Ascending aorta (tissue), 2 donors: ENCODE measurements around the gene NDFIP2. TPM values are rescaled to one million over a fixed set of nuclear protein-coding genes. Genes with fewer than 3 reads are reported as not detected.

ENCODE experiments used
- DNase-seq, 2 donors: peaks; one replicate each; pipeline ENCODE4 v3.0.0-alpha.2; 2019; ENCODE audit warnings: low spot score in 2 of 2
- H3K27ac ChIP-seq, 2 donors: fragments of 200-600 bp; sonication (generic); one replicate each; pipeline ENCODE4 v1.5.1; 2016 to 2017; ENCODE audit warnings: mild to moderate bottlenecking in 1 of 2
- H3K27me3 ChIP-seq: fragments of 200-600 bp; sonication (generic); one replicate; pipeline ENCODE4 v1.5.1; 2017
- H3K36me3 ChIP-seq, 2 donors: fragments of 200-600 bp; sonication (generic); one replicate each; pipeline ENCODE4 v1.5.1; 2016
- H3K4me1 ChIP-seq, 2 donors: fragments of 200-600 bp; sonication (generic); one replicate each; pipeline ENCODE4 v1.5.1; 2016 to 2017; ENCODE audit warnings: mild to moderate bottlenecking in 1 of 2
- H3K4me3 ChIP-seq, 2 donors: fragments of 200-600 bp; sonication (generic); one replicate each; pipeline ENCODE4 v1.5.1; 2016 to 2017; ENCODE audit warnings: mild to moderate bottlenecking in 1 of 2
- H3K9me3 ChIP-seq, 2 donors: fragments of 200-600 bp; sonication (generic); one replicate each; pipeline ENCODE4 v1.5.1; 2016
- CTCF ChIP-seq, 3 experiments: fragments of 200-600 bp in 2 of 3; fragments of 450-650 bp in 1 of 3; sonication (generic) in 2 of 3; IDR thresholded peaks; one replicate each; pipeline ENCODE4 v1.5.1; 2016 to 2019; ENCODE audit warnings: antibody characterized with exemption in 3 of 3, mild to moderate bottlenecking in 1 of 3, moderate library complexity in 1 of 3
- intact Hi-C: fragments of 100-400 bp; cut with DNase I; formaldehyde crosslinking; loops from one replicate; pipeline ENCODE4 v1.15.1; 2023
- total RNA-seq: library from RNA; depleted of rRNA; stranded (reverse); fragments of >200 nt; gene quantifications from one replicate; pipeline ENCODE4 v1.1.0, GENCODE V29; 2016

Gene NDFIP2
- total RNA-seq, 1 donor from 2014 or later, result 16.6 TPM

- Histone ChIP-seq H3K4me3 (no peak overlapping the region), H3K36me3 (no peaks in the 10 kb centered on the region), H3K27ac (no peak overlapping the region), H3K27me3 (no peaks in the 10 kb centered on the region), H3K4me1 (no peaks in the 10 kb centered on the region), H3K9me3 (no peaks in the 10 kb centered on the region)
- no peak for DNase-seq
- TF ChIP-seq CTCF (IDR thresholded peaks at IDR 0.05), result no peak
- intact Hi-C loops, result no loop called here
Measured at GRCh38 chr13:79439275-79439674, 41.7 kb upstream of the NDFIP2 start.

- Histone ChIP-seq H3K36me3 (no peaks in the 10 kb centered on the region), H3K27me3 (no peaks in the 10 kb centered on the region), H3K9me3 (no peaks in the 10 kb centered on the region), H3K27ac (no peak overlapping the region), H3K4me3 (no peak overlapping the region), H3K4me1 (no peaks in the 10 kb centered on the region)
- no peak for TF ChIP-seq CTCF (IDR thresholded peaks at IDR 0.05)
- intact Hi-C loops, result no loop called here
- DNase-seq, result no peak
Measured at GRCh38 chr13:79440958-79441528, 39.9 kb upstream of the NDFIP2 start.

- Histone ChIP-seq H3K36me3 (no peaks in the 10 kb centered on the region), H3K9me3 (no peaks in the 10 kb centered on the region), H3K4me3 (no peak overlapping the region), H3K27me3 (no peaks in the 10 kb centered on the region), H3K4me1 (no peaks in the 10 kb centered on the region), H3K27ac (no peak overlapping the region)
- intact Hi-C loops, result no loop called here
- TF ChIP-seq CTCF (IDR thresholded peaks at IDR 0.05), result no peak
- DNase-seq, result no peak
Measured at GRCh38 chr13:79442221-79442620, 38.7 kb upstream of the NDFIP2 start.

- no peaks in the 10 kb centered on the region for H3K36me3 ChIP-seq
- H3K4me3 ChIP-seq, result no peak overlapping the region
- H3K27me3 ChIP-seq, result no peaks in the 10 kb centered on the region
- no peaks in the 10 kb centered on the region for H3K9me3 ChIP-seq
- no peak overlapping the region for H3K27ac ChIP-seq
- DNase-seq, result no peak
- TF ChIP-seq CTCF (IDR thresholded peaks at IDR 0.05), result no peak
- H3K4me1 ChIP-seq, result no peaks in the 10 kb centered on the region
- intact Hi-C loops, result no loop called here
Measured at GRCh38 chr13:79442706-79443105, 38.2 kb upstream of the NDFIP2 start.

GRCh38 chr13:79445968-79446645 is 34.8 kb upstream of the NDFIP2 start:
- no peak for DNase-seq
- intact Hi-C loops, result no loop called here
- Histone ChIP-seq H3K27me3 (no peaks in the 10 kb centered on the region), H3K36me3 (no peaks in the 10 kb centered on the region), H3K4me3 (no peak overlapping the region), H3K27ac (no peak overlapping the region), H3K4me1 (no peaks in the 10 kb centered on the region), H3K9me3 (no peaks in the 10 kb centered on the region)
- TF ChIP-seq CTCF (IDR thresholded peaks at IDR 0.05), result no peak
